IPS-18c (cell line): ENCODE measurements around the gene MYO1B.

Experiments used
- H3K4me3 ChIP-seq: 2 replicates; pipeline ENCODE4 v1.7.0; 2013; ENCODE audit warnings: low read depth, mild to moderate bottlenecking, low read length, moderate library complexity; ENCODE audit not compliant: insufficient read depth
- H3K9me3 ChIP-seq: one replicate; pipeline ENCODE4 v1.6.1; 2013; ENCODE audit warnings: mild to moderate bottlenecking, low read length, moderate library complexity; ENCODE audit not compliant: control insufficient read depth, insufficient read depth

The MYO1B gene

GRCh38 chr2:191465766-191466420, 220.7 kb downstream of the MYO1B start:
- no peaks in the 10 kb centered on the region for H3K9me3 ChIP-seq
- H3K4me3 ChIP-seq: no peak overlapping the region

GRCh38 chr2:191467113-191467512, 221.9 kb downstream of the MYO1B start:
- Histone ChIP-seq H3K9me3 (no peaks in the 10 kb centered on the region), H3K4me3 (no peak overlapping the region)

- no peak overlapping the region for H3K4me3 ChIP-seq
- H3K9me3 ChIP-seq: no peaks in the 10 kb centered on the region
These were observed 225.1 kb downstream of the MYO1B start for GRCh38 chr2:191470306-191470705.

- no peak overlapping the region for H3K4me3 ChIP-seq
- no peaks in the 10 kb centered on the region for H3K9me3 ChIP-seq
These were observed 229.3 kb downstream of the MYO1B start for GRCh38 chr2:191474464-191474863.
